Fibroblast of lung (primary cell): ENCODE measurements around the gene ZNF345. TPM values are rescaled to one million over a fixed set of nuclear protein-coding genes. Genes with fewer than 3 reads are reported as not detected.

ENCODE experiments used
- DNase-seq, 2 donors: peaks; one replicate each; pipeline versions ENCODE4 v3.0.0 to v3.0.0-alpha.2; 2010; ENCODE audit warnings: low read depth in 2 of 2
- H2AFZ ChIP-seq: 2 replicates; pipeline ENCODE4 v1.5.1; 2012; ENCODE audit warnings: low read length, control low read depth, inconsistent platforms
- H3K27ac ChIP-seq: 2 replicates; pipeline ENCODE4 v1.5.1; 2011; ENCODE audit warnings: low read length, control low read depth; ENCODE audit not compliant: insufficient read depth
- H3K27me3 ChIP-seq: 2 replicates; pipeline ENCODE4 v1.5.1; 2011; ENCODE audit warnings: mild to moderate bottlenecking, low read length; ENCODE audit not compliant: control insufficient read depth, insufficient read depth
- H3K36me3 ChIP-seq: 2 replicates; pipeline ENCODE4 v1.5.1; 2011; ENCODE audit warnings: low read length; ENCODE audit not compliant: control insufficient read depth, insufficient read depth
- H3K4me1 ChIP-seq: 2 replicates; pipeline ENCODE4 v1.5.1; 2011; ENCODE audit warnings: low read length; ENCODE audit not compliant: control insufficient read depth, insufficient read depth; ENCODE audit errors: extremely low read depth
- H3K4me2 ChIP-seq: 2 replicates; pipeline ENCODE4 v1.5.1; 2011; ENCODE audit warnings: low read length, control low read depth; ENCODE audit not compliant: insufficient read depth; ENCODE audit errors: extremely low read depth
- H3K4me3 ChIP-seq, 4 experiments: fragments of 200-600 bp in 1 of 4; sonication (generic) in 1 of 4; replicated peaks in 1 of 4; 2 replicates each; pipeline ENCODE4 v1.5.1; 2011 to 2016; ENCODE audit warnings: low read length in 4 of 4, low read depth in 3 of 4, mild to moderate bottlenecking in 3 of 4, control low read depth in 2 of 4, inconsistent platforms in 1 of 4, mixed read lengths in 1 of 4; ENCODE audit not compliant: insufficient read depth in 1 of 4; ENCODE audit errors: control extremely low read depth in 1 of 4
- H3K79me2 ChIP-seq: 2 replicates; pipeline ENCODE4 v1.5.1; 2012; ENCODE audit warnings: mild to moderate bottlenecking, low read length, inconsistent platforms; ENCODE audit not compliant: control insufficient read depth, insufficient read depth
- H3K9ac ChIP-seq: 2 replicates; pipeline ENCODE4 v1.5.1; 2011; ENCODE audit warnings: mild to moderate bottlenecking, low read length, control low read depth; ENCODE audit not compliant: insufficient read depth
- H3K9me3 ChIP-seq: 2 replicates; pipeline ENCODE4 v1.5.1; 2012; ENCODE audit warnings: low read depth, low read length; ENCODE audit not compliant: control insufficient read depth, insufficient read depth
- H4K20me1 ChIP-seq: 2 replicates; pipeline ENCODE4 v1.5.1; 2011; ENCODE audit warnings: low read length; ENCODE audit not compliant: control insufficient read depth, insufficient read depth; ENCODE audit errors: extremely low read depth
- CTCF ChIP-seq, 2 donors: IDR thresholded peaks in 1 of 2; conservative IDR thresholded peaks in 1 of 2; 1 replicate in 1 of 2; 2 replicates in 1 of 2; pipeline ENCODE4 v1.5.1; 2011 to 2012; ENCODE audit warnings: low read length in 2 of 2, control low read depth in 1 of 2, inconsistent platforms in 1 of 2, low read depth in 1 of 2, mild to moderate bottlenecking in 1 of 2
- EZH2 ChIP-seq: IDR thresholded peaks from 2 replicates; pipeline ENCODE4 v1.5.1; 2012; ENCODE audit warnings: low read length, control low read depth, mild to moderate bottlenecking; ENCODE audit errors: missing control alignments
- polyA plus RNA-seq, 2 donors: library from polyadenylated mRNA; depleted of rRNA in 1 of 2; stranded (reverse) in 1 of 2; unstranded in 1 of 2; fragments of >200 nt; gene quantifications; 2 replicates each; pipeline ENCODE4 v1.2.1, GENCODE V29; 2011 to 2012; ENCODE audit warnings: missing spikeins in 1 of 2
- total RNA-seq: library from RNA; depleted of rRNA; stranded (reverse); fragments of >200 nt; gene quantifications from 2 replicates; pipeline ENCODE4 v1.2.1, GENCODE V29; 2014

Gene ZNF345
- total and polyA plus RNA-seq, 2 donors (not counting 1 experiment from before 2014, with no cell fraction given): 2.3 to 2.8 TPM

GRCh38 chr19:36851898-36852297 lies 1.2 kb downstream of the ZNF345 start:
- TF ChIP-seq EZH2 (no peak), CTCF (conservative IDR thresholded peaks at IDR 0.05 in 1 of 2, IDR thresholded peaks at IDR 0.05 in 1 of 2; ENCODE audit: low read depth in 1 of 2, low read length in 2 of 2) (no peak)

GRCh38 chr19:36876993-36877938 lies 26.6 kb downstream of the ZNF345 start:
- no peak for TF ChIP-seq CTCF (conservative IDR thresholded peaks at IDR 0.05 in 1 of 2, IDR thresholded peaks at IDR 0.05 in 1 of 2; ENCODE audit: low read depth in 1 of 2, low read length in 2 of 2)
- no peak for TF ChIP-seq EZH2

More at GRCh38 chr19:36851898-36852297, 1.2 kb downstream of the ZNF345 start:
- no peak overlapping the region for H3K27ac ChIP-seq
- H3K36me3 ChIP-seq: no peaks in the 10 kb centered on the region
- no peak for DNase-seq
- no peaks in the 10 kb centered on the region for H3K79me2 ChIP-seq
- H3K9ac ChIP-seq: no peak overlapping the region
- no peaks in the 10 kb centered on the region for H4K20me1 ChIP-seq
- peak overlapping the region in 2 of 4 experiments; percentile 90 to 99 for H3K4me3 ChIP-seq
- no peak overlapping the region for H3K4me2 ChIP-seq
- H2AFZ ChIP-seq: no peak overlapping the region
- H3K4me1 ChIP-seq: no peaks in the 10 kb centered on the region
- H3K9me3 ChIP-seq: no peaks in the 10 kb centered on the region
- no peaks in the 10 kb centered on the region for H3K27me3 ChIP-seq

GRCh38 chr19:36891768-36892357 lies 41.2 kb downstream of the ZNF345 start:
- Histone ChIP-seq H3K27ac (no peak overlapping the region), H3K79me2 (no peaks in the 10 kb centered on the region), H2AFZ (no peak overlapping the region), H3K4me3 (no peak overlapping the region), H3K9me3 (peaks cover 7% of the 10 kb centered on the region), H3K4me1 (no peaks in the 10 kb centered on the region), H4K20me1 (no peaks in the 10 kb centered on the region), H3K36me3 (no peaks in the 10 kb centered on the region), H3K27me3 (no peaks in the 10 kb centered on the region), H3K4me2 (no peak overlapping the region), H3K9ac (no peak overlapping the region)
- TF ChIP-seq EZH2 (no peak), CTCF (conservative IDR thresholded peaks at IDR 0.05 in 1 of 2, IDR thresholded peaks at IDR 0.05 in 1 of 2; ENCODE audit: low read depth in 1 of 2, low read length in 2 of 2) (no peak)
- DNase-seq: no peak

More at GRCh38 chr19:36876993-36877938, 26.6 kb downstream of the ZNF345 start:
- Histone ChIP-seq H2AFZ (no peak overlapping the region), H3K36me3 (no peaks in the 10 kb centered on the region), H3K27me3 (no peaks in the 10 kb centered on the region), H3K4me2 (no peak overlapping the region), H4K20me1 (no peaks in the 10 kb centered on the region), H3K27ac (no peak overlapping the region), H3K4me3 (no peak overlapping the region), H3K79me2 (no peaks in the 10 kb centered on the region), H3K9ac (no peak overlapping the region), H3K4me1 (no peaks in the 10 kb centered on the region), H3K9me3 (no peaks in the 10 kb centered on the region)
- DNase-seq: peak in 1 of 2 donors; percentile 5
